GM12801 (cell line): ENCODE data around the gene MAP4K3.

ENCODE experiments used
- TF ChIP-seq, protein P1 (sequence below): IDR thresholded peaks from one replicate; pipeline ENCODE4 v1.5.1; 2011; ENCODE audit warnings: control low read depth; ENCODE audit not compliant: insufficient read length; ENCODE audit errors: extremely low read depth

The MAP4K3 gene

DNA sequence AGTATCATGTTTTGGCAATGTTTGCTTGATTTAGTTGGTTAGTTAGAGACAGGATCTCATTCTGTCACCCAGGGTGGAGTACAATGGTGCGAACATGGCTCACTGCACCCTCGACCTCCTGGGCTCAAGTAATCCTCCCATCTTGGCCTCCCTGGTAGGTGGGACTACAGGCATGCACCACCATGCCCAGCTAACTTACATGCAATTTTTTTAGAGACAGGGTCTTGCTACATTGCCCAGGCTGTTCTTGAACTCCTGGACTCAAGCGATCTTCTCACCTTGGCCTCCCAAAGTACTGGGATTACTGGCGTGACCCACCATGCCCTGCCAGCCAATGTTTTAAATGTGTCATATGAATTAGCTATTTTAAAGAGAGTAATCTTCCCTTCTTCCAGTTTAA, 177.0 kb downstream of the MAP4K3 start:
- TF ChIP-seq, protein P1, sequence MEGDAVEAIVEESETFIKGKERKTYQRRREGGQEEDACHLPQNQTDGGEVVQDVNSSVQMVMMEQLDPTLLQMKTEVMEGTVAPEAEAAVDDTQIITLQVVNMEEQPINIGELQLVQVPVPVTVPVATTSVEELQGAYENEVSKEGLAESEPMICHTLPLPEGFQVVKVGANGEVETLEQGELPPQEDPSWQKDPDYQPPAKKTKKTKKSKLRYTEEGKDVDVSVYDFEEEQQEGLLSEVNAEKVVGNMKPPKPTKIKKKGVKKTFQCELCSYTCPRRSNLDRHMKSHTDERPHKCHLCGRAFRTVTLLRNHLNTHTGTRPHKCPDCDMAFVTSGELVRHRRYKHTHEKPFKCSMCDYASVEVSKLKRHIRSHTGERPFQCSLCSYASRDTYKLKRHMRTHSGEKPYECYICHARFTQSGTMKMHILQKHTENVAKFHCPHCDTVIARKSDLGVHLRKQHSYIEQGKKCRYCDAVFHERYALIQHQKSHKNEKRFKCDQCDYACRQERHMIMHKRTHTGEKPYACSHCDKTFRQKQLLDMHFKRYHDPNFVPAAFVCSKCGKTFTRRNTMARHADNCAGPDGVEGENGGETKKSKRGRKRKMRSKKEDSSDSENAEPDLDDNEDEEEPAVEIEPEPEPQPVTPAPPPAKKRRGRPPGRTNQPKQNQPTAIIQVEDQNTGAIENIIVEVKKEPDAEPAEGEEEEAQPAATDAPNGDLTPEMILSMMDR: no peak

DNA sequence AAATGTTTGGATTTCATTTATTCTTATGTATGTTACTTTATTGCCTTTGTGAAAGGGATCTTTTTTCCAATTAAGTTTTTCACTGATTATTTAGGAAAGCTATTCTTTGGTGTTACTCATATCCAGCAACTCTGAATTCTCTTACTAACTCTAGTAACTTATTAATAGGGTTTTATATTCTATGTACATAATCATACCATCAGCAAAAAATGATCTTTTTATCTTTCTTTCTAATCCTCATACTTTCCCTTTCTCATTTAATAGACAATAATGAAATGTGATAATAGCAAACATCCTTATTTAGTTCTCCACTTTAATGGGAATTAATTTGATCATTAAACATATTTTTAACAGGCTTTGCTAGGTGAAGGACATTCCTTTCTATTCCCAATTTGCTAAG, 181.0 kb downstream of the MAP4K3 start:
- TF ChIP-seq, protein P1: no peak

DNA sequence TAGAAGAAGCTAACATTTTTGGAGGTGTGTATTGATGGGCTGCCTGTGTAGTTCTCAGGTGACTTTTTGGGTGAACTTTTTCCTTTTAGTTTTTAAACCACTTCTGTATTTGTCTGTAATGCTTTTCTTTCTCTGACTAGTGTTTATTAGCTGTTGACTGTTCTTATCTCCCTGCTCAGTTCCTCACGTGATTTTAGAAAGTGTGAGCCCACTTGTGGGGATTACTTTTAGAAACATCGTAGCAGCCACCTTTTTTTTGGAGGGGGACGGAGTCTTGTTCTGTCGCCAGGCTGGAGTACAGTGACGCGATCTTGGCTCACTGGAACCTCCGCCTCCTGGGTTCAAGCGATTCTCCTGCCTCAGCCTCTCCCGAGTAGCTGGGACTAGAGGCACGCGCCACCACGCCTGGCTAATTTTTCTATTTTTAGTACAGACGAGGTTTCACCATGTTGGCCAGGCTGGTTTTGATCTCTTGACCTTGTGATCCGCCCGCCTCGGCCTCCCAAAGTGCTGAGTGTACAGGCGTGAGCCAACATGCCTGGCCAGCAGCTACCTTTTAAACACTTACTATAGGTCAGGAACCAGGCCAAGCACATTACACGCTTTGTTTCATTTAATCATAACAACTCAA, 184.1 kb downstream of the MAP4K3 start:
- TF ChIP-seq, protein P1: no peak

GRCh38 chr2:39247512-39248043, 189.5 kb downstream of the MAP4K3 start:
- TF ChIP-seq, protein P1: no peak

GRCh38 chr2:39246382-39246980, 190.6 kb downstream of the MAP4K3 start:
- TF ChIP-seq, protein P1: no peak

DNA sequence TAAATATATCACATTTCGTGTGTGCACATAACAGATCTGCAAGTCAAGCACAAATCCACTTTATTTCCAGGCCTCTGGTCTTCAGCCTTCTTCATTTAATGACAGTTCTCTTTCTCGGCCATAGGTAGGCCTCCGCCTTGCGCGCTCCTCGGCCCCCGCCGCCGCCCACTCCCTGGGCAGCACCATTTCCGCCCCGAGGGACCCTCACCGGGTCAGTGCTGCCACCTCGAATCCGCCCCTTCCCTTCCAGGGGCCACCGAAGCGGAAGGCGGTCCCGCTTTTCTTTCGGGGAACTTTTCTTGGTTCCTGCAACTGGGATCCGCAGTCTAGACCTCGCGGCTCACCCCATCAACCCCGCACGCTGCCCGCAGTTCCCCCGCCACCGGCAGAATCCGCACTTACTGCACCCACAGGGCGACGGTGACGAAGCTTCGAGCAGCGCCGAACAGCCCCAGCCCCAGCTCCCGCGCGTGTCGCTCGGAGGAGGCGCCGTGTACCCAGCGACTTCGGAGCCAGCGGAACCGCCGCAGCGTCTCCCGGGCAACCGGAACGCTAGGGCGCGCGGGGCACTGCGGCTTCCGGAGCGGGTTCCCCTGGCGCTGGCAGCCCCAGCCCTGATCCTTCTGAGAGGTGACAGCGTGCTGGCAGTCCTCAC, 193.5 kb downstream of the MAP4K3 start, which contains the start of gene CDKL4:
TSS of gene CDKL4 (minus strand) at position 502 of the 655 bp plus-strand sequence.
- TF ChIP-seq, protein P1: no peak

DNA sequence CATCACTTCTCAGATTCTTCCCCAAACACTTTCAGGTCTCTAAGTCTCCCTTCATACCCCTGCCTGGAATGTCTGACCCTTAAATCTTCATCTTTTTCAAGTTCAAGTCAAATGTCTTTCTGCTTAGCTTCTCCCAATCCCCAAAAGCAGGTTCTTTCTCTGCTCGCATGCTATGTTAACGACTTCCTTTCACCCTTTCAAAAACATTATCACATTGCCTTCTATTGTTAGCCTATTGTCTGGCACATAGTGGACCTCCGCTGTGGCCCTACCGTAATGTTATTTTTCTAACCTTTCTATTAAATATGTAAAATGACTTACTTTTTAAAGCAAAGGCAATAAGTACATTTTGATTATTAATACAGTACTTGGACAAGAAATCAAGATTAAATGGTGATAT, 195.5 kb downstream of the MAP4K3 start:
- TF ChIP-seq, protein P1: no peak
